ENCODE results near the gene GNPTG. TPM values are rescaled to one million over a fixed set of nuclear protein-coding genes. Genes with fewer than 3 reads are reported as not detected.

Gene GNPTG
- polyA plus RNA-seq, 1 of the 3 experiments (the other 2 are of a cell fraction): 113 TPM

DNA sequence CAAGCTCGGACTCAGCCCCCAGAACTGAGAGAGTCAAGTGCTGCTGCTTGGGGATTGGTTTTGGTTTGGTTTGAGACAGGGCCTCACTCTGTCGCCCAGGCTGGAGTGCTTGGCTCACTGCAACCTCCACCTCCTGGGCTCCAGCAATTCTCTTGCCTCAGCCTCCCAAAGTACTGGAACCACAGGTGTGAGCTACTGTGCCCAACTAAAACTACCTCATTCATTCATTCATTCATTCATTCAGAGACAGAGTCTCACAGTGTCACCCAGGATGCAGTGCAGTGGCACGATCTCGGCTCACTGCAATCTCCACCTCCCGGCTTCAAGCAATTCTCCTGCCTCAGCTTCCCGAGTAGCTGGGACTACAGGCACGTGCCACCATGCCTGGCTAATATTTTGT, 38.0 kb downstream of the GNPTG start:
- TF ChIP-seq POLR2AphosphoS5 (IDR thresholded peaks at IDR 0.05; ENCODE audit: low read depth, low read length) (no peak), SMC3 (IDR thresholded peaks at IDR 0.05; ENCODE audit: low read depth, low read length) (no peak), GABPA (IDR thresholded peaks at IDR 0.05; ENCODE audit: low read depth) (no peak), CTCF (IDR thresholded peaks at IDR 0.05) (no peak), FOSL2 (IDR thresholded peaks at IDR 0.05; ENCODE audit: borderline replicate concordance, low read depth) (no peak), JUND (IDR thresholded peaks at IDR 0.05) (no peak), SIN3A (IDR thresholded peaks at IDR 0.05; ENCODE audit: borderline replicate concordance, low read depth, low read length) (no peak), RXRA (IDR thresholded peaks at IDR 0.05; ENCODE audit: borderline replicate concordance, low read depth) (no peak), YY1 (IDR thresholded peaks at IDR 0.05; ENCODE audit: low read depth) (no peak), EP300 (IDR thresholded peaks at IDR 0.05; ENCODE audit: borderline replicate concordance in 1 of 2, low read depth in 1 of 2, low read length in 1 of 2) (no peak), RCOR1 (IDR thresholded peaks at IDR 0.05; ENCODE audit: low read length) (no peak)
- TF ChIP-seq, protein P1, sequence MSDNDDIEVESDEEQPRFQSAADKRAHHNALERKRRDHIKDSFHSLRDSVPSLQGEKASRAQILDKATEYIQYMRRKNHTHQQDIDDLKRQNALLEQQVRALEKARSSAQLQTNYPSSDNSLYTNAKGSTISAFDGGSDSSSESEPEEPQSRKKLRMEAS (IDR thresholded peaks at IDR 0.05; ENCODE audit: low read depth): no peak
- TF ChIP-seq, protein P2, sequence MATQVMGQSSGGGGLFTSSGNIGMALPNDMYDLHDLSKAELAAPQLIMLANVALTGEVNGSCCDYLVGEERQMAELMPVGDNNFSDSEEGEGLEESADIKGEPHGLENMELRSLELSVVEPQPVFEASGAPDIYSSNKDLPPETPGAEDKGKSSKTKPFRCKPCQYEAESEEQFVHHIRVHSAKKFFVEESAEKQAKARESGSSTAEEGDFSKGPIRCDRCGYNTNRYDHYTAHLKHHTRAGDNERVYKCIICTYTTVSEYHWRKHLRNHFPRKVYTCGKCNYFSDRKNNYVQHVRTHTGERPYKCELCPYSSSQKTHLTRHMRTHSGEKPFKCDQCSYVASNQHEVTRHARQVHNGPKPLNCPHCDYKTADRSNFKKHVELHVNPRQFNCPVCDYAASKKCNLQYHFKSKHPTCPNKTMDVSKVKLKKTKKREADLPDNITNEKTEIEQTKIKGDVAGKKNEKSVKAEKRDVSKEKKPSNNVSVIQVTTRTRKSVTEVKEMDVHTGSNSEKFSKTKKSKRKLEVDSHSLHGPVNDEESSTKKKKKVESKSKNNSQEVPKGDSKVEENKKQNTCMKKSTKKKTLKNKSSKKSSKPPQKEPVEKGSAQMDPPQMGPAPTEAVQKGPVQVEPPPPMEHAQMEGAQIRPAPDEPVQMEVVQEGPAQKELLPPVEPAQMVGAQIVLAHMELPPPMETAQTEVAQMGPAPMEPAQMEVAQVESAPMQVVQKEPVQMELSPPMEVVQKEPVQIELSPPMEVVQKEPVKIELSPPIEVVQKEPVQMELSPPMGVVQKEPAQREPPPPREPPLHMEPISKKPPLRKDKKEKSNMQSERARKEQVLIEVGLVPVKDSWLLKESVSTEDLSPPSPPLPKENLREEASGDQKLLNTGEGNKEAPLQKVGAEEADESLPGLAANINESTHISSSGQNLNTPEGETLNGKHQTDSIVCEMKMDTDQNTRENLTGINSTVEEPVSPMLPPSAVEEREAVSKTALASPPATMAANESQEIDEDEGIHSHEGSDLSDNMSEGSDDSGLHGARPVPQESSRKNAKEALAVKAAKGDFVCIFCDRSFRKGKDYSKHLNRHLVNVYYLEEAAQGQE (IDR thresholded peaks at IDR 0.05; ENCODE audit: low read depth, low read length): no peak
- Histone ChIP-seq H3K27me3 (ENCODE audit: insufficient read depth) (no peaks in the 10 kb centered on the region), H3F3A (replicated peaks; ENCODE audit: insufficient read depth) (no peaks in the 10 kb centered on the region), H3K4me1 (ENCODE audit: control insufficient read depth in 1 of 2, insufficient read depth in 2 of 2, low read depth in 1 of 2, low read length in 1 of 2) (no peaks in the 10 kb centered on the region), H3K4me3 (ENCODE audit: low read depth in 2 of 2, low read length in 1 of 2) (no peak overlapping the region), H3K79me2 (ENCODE audit: insufficient read depth) (no peaks in the 10 kb centered on the region), H3K36me3 (replicated peaks in 1 of 2; ENCODE audit: control insufficient read depth in 1 of 2, insufficient read depth in 2 of 2, low read length in 1 of 2) (peaks cover 0 to 6% of the 10 kb centered on the region in 2 experiments), H3K9ac (no peak overlapping the region), H3K9me3 (no peaks in the 10 kb centered on the region), H2AFZ (ENCODE audit: low read depth) (no peak overlapping the region), H3K4me2 (no peak overlapping the region), H3K9me2 (no peaks in the 10 kb centered on the region), H3K27ac (ENCODE audit: low read depth in 2 of 2, low read length in 1 of 2) (no peak overlapping the region), H4K20me1 (ENCODE audit: insufficient read depth) (no peaks in the 10 kb centered on the region)
- WGBS (ENCODE audit: low lambda C conversion rate): 96% methylated on average over 4 of the region's 7 CpGs
- POLR2A ChIA-PET: no interaction called here
- DNase-seq: no peak
- CTCF ChIA-PET: interaction anchor here (1.7 kb wide), 1 partner anchor 26 kb away, joined by 4 read pairs; no protein-coding TSS in a partner anchor
